Breast epithelium (tissue), 3 donors: Measurements from ENCODE around the gene PIP4K2B.

Experiments
- POLR2A ChIP-seq: fragments of 450-650 bp; IDR thresholded peaks from one replicate; pipeline ENCODE4 v1.6.1; 2016; ENCODE audit warnings: antibody characterized with exemption, mild to moderate bottlenecking, moderate library complexity
- POLR2AphosphoS5 ChIP-seq, 3 donors: sonication (generic); formaldehyde crosslinking; IDR thresholded peaks; one replicate each; pipeline ENCODE4 v1.6.1; 2017; ENCODE audit warnings: antibody characterized with exemption in 3 of 3
- TF ChIP-seq, protein P1 (sequence below), 3 donors: fragments of 450-650 bp; IDR thresholded peaks; one replicate each; pipeline ENCODE4 v1.5.1; 2016 to 2017; ENCODE audit warnings: antibody characterized with exemption in 3 of 3, mild to moderate bottlenecking in 3 of 3, moderate library complexity in 3 of 3

DNA sequence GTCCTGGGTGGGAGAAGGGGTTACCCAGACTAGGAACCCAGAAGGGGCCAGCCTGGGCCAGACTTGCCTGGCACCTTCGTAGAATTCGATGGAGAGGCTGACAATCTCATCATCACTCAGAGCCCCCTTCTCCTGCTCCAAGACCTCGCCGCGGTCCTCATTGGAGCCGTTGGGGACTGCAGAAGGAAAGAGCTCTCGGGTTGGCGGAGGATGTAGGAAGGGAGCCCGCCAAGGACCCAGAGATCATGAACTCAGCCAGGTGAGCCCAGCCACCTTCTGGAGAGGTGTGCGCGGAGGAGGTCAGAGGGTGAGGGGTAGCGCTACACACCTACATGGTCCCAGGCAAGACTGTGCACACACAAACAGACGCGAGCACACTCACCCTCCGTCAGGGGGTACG lies 60.7 kb downstream of the PIP4K2B start:
- TF ChIP-seq, protein P1, sequence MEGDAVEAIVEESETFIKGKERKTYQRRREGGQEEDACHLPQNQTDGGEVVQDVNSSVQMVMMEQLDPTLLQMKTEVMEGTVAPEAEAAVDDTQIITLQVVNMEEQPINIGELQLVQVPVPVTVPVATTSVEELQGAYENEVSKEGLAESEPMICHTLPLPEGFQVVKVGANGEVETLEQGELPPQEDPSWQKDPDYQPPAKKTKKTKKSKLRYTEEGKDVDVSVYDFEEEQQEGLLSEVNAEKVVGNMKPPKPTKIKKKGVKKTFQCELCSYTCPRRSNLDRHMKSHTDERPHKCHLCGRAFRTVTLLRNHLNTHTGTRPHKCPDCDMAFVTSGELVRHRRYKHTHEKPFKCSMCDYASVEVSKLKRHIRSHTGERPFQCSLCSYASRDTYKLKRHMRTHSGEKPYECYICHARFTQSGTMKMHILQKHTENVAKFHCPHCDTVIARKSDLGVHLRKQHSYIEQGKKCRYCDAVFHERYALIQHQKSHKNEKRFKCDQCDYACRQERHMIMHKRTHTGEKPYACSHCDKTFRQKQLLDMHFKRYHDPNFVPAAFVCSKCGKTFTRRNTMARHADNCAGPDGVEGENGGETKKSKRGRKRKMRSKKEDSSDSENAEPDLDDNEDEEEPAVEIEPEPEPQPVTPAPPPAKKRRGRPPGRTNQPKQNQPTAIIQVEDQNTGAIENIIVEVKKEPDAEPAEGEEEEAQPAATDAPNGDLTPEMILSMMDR (IDR thresholded peaks at IDR 0.05): no peak
- TF ChIP-seq POLR2AphosphoS5 (IDR thresholded peaks at IDR 0.05) (no peak), POLR2A (no peak)
